ENCODE measurements around the gene CRYM. TPM values are rescaled to one million over a fixed set of nuclear protein-coding genes. Genes with fewer than 3 reads are reported as not detected.
A peak's percentile ranks its signal among the peaks of the same experiment; 100 is the strongest.
"Not testable (repeated sequence)": the region's sequence is repeated elsewhere in the genome, so short reads cannot be mapped to it uniquely, and the experiment has no call there.

Gene CRYM
- total RNA-seq, 1 donor from 2014 or later, result 70.0 TPM

GRCh38 chr16:21283521-21284289 lies 5.6 kb upstream of the CRYM start:
- peak; percentile 72 for DNase-seq
- peak; percentile 93 for ATAC-seq (ENCODE audit: poor library complexity)
- intact Hi-C loops (cut with DNase I), result no loop called here

- DNase-seq (no peak), ATAC-seq (ENCODE audit: poor library complexity) (no peak)
- intact Hi-C loops (cut with DNase I), result no loop called here
Measured at GRCh38 chr16:21281698-21282389, 3.8 kb upstream of the CRYM start.

- no peak for DNase-seq
- intact Hi-C loops (cut with DNase I), result no loop called here
- ATAC-seq (ENCODE audit: poor library complexity), result no peak
Measured at GRCh38 chr16:21279501-21279900, 1.4 kb upstream of the CRYM start.

GRCh38 chr16:21277045-21277926 lies 804 bp downstream of the CRYM start:
- ATAC-seq (ENCODE audit: poor library complexity) (peak; percentile 74), DNase-seq (peak; percentile 44)
- intact Hi-C loops (cut with DNase I), result no loop called here

- DNase-seq (no peak), ATAC-seq (ENCODE audit: poor library complexity) (no peak)
- intact Hi-C loops (cut with DNase I), result no loop called here
Measured at GRCh38 chr16:21276090-21276489, 2.0 kb downstream of the CRYM start.

- ATAC-seq (ENCODE audit: poor library complexity) (no peak), DNase-seq (no peak)
- intact Hi-C loops (cut with DNase I), result no loop called here
Measured at GRCh38 chr16:21275529-21275928, 2.6 kb downstream of the CRYM start.

GRCh38 chr16:21274172-21274726 lies 3.8 kb downstream of the CRYM start:
- intact Hi-C loops (cut with DNase I), result no loop called here
- DNase-seq, result no peak
- no peak for ATAC-seq (ENCODE audit: poor library complexity)

- DNase-seq; intact Hi-C loops (cut with DNase I); ATAC-seq (ENCODE audit: poor library complexity): not testable (repeated sequence)
Measured at GRCh38 chr16:21272763-21273162, 5.3 kb downstream of the CRYM start.

GRCh38 chr16:21272253-21272652 lies 5.8 kb downstream of the CRYM start:
- intact Hi-C loops (cut with DNase I), result no loop called here
- no peak for DNase-seq
- ATAC-seq (ENCODE audit: poor library complexity), result no peak

- DNase-seq, result no peak
- intact Hi-C loops (cut with DNase I), result no loop called here
- no peak for ATAC-seq (ENCODE audit: poor library complexity)
Measured at GRCh38 chr16:21268236-21268635, 9.9 kb downstream of the CRYM start.

- intact Hi-C loops (cut with DNase I), result no loop called here
- ATAC-seq (ENCODE audit: poor library complexity), result no peak
- no peak for DNase-seq
Measured at GRCh38 chr16:21267298-21267697, 10.8 kb downstream of the CRYM start.

- peak; percentile 88 for ATAC-seq (ENCODE audit: poor library complexity)
- peak; percentile 57 for DNase-seq
- intact Hi-C loops (cut with DNase I), result no loop called here
Measured at GRCh38 chr16:21265104-21265837, 12.8 kb downstream of the CRYM start.

- DNase-seq (no peak), ATAC-seq (ENCODE audit: poor library complexity) (no peak)
- intact Hi-C loops (cut with DNase I), result no loop called here
Measured at GRCh38 chr16:21264571-21265036, 13.5 kb downstream of the CRYM start.

- intact Hi-C loops (cut with DNase I), result no loop called here
- peak; percentile 58 for DNase-seq
- peak; percentile 65 for ATAC-seq (ENCODE audit: poor library complexity)
Measured at GRCh38 chr16:21263640-21264570, 14.2 kb downstream of the CRYM start.

- DNase-seq (no peak), ATAC-seq (ENCODE audit: poor library complexity) (no peak)
- intact Hi-C loops (cut with DNase I), result no loop called here
Measured at GRCh38 chr16:21262779-21263639, 15.1 kb downstream of the CRYM start.
